Type B pancreatic cell (in vitro differentiated cells): ENCODE measurements around the gene TELO2. TPM values are rescaled to one million over a fixed set of nuclear protein-coding genes. Genes with fewer than 3 reads are reported as not detected.

ENCODE experiments used
- DNase-seq: peaks from one replicate; pipeline ENCODE4 v3.0.0; 2021; ENCODE audit warnings: mixed read lengths; ENCODE audit not compliant: unreplicated experiment; ENCODE audit errors: extremely low spot score
- H3K27ac Mint-ChIP-seq: 2 replicates; pipeline ENCODE4 v1.8.0; 2021; ENCODE audit warnings: mild to moderate bottlenecking, mixed read lengths
- H3K27me3 Mint-ChIP-seq: 2 replicates; pipeline ENCODE4 v1.8.0; 2021; ENCODE audit warnings: mixed read lengths
- H3K36me3 Mint-ChIP-seq: 2 replicates; pipeline ENCODE4 v1.8.0; 2021; ENCODE audit warnings: mixed read lengths
- H3K4me1 Mint-ChIP-seq: one replicate; pipeline ENCODE4 v1.8.0; 2021; ENCODE audit warnings: mixed read lengths; ENCODE audit not compliant: unreplicated experiment
- H3K4me3 Mint-ChIP-seq: 2 replicates; pipeline ENCODE4 v1.8.0; 2021; ENCODE audit warnings: mild to moderate bottlenecking, mixed read lengths
- H3K9me3 Mint-ChIP-seq: 2 replicates; pipeline ENCODE4 v1.8.0; 2021; ENCODE audit warnings: mixed read lengths
- CTCF ChIP-seq: fragments of 200-600 bp; sonication (generic); conservative IDR thresholded peaks from 2 replicates; pipeline ENCODE4 v1.5.0; 2021; ENCODE audit warnings: antibody characterized with exemption, mild to moderate bottlenecking
- total RNA-seq: library from RNA; stranded (reverse); gene quantifications from 2 replicates; pipeline ENCODE4 v1.2.1, GENCODE V29; 2021; ENCODE audit warnings: low replicate concordance

Gene TELO2
- total RNA-seq, 1 donor from 2014 or later: 65.4 TPM

- Mint-ChIP-seq H3K27ac (no peak overlapping the region), H3K4me3 (no peak overlapping the region)
Measured at GRCh38 chr16:1491327-1491726, 1.8 kb upstream of the TELO2 start.

GRCh38 chr16:1492082-1492922 is 858 bp upstream of the TELO2 start:
- H3K27me3 Mint-ChIP-seq: peaks cover 3% of the 10 kb centered on the region
- peaks cover 8% of the 10 kb centered on the region for H3K4me1 Mint-ChIP-seq
- DNase-seq: no peak
- H3K4me3 Mint-ChIP-seq: peak overlapping the region; percentile 97
- no peaks in the 10 kb centered on the region for H3K9me3 Mint-ChIP-seq
- TF ChIP-seq CTCF: no peak
- peak overlapping the region; percentile 96 for H3K27ac Mint-ChIP-seq
- H3K36me3 Mint-ChIP-seq: no peaks in the 10 kb centered on the region

More at GRCh38 chr16:1491327-1491726, 1.8 kb upstream of the TELO2 start:
- peaks cover 3% of the 10 kb centered on the region for H3K27me3 Mint-ChIP-seq
- no peaks in the 10 kb centered on the region for H3K36me3 Mint-ChIP-seq
- no peak for DNase-seq
- H3K4me1 Mint-ChIP-seq: peaks cover 8% of the 10 kb centered on the region
- no peak for TF ChIP-seq CTCF
- H3K9me3 Mint-ChIP-seq: no peaks in the 10 kb centered on the region

- no peaks in the 10 kb centered on the region for H3K27me3 Mint-ChIP-seq
- TF ChIP-seq CTCF: no peak
- H3K9me3 Mint-ChIP-seq: no peaks in the 10 kb centered on the region
- DNase-seq: peak; percentile 70
- peak overlapping the region; percentile 97 for H3K4me3 Mint-ChIP-seq
- H3K27ac Mint-ChIP-seq: peak overlapping the region; percentile 55
- peaks cover 8% of the 10 kb centered on the region for H3K4me1 Mint-ChIP-seq
- H3K36me3 Mint-ChIP-seq: no peaks in the 10 kb centered on the region
Measured at GRCh38 chr16:1493746-1494094, 560 bp downstream of the TELO2 start.

GRCh38 chr16:1494129-1494640 is 1.0 kb downstream of the TELO2 start:
- TF ChIP-seq CTCF: peak; percentile 38
- H3K36me3 Mint-ChIP-seq: no peaks in the 10 kb centered on the region
- H3K4me1 Mint-ChIP-seq: peaks cover 8% of the 10 kb centered on the region
- H3K27ac Mint-ChIP-seq: peak overlapping the region; percentile 55
- peak; percentile 69 for DNase-seq
- H3K27me3 Mint-ChIP-seq: no peaks in the 10 kb centered on the region
- H3K9me3 Mint-ChIP-seq: no peaks in the 10 kb centered on the region
- peak overlapping the region; percentile 97 for H3K4me3 Mint-ChIP-seq

GRCh38 chr16:1494711-1495110 is 1.6 kb downstream of the TELO2 start:
- Mint-ChIP-seq H3K27ac (no peak overlapping the region), H3K9me3 (no peaks in the 10 kb centered on the region), H3K27me3 (no peaks in the 10 kb centered on the region), H3K4me1 (peaks cover 8% of the 10 kb centered on the region), H3K4me3 (peak overlapping the region; percentile 97), H3K36me3 (no peaks in the 10 kb centered on the region)
- peak; percentile 63 for DNase-seq
- TF ChIP-seq CTCF: no peak
